ENCODE measurements around the gene MARCHF3.

DNA sequence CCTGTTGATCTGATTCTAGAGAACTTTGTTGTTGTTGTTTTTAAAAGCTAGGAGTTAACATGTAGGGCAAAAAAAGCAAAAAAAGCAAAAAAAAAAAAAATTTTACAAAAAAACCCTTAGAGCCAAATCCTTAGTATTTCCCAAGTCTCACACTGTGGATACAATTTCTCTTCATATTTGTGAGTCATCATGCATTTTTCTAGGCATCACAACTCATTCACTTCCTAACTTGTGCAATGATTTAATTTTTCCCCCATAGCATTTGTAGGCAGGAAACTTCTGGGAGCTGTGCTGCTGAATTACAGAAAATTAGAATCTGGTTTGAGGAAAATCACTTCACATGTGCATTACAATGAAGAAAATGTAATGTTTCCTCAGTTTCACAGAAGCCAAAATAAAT lies 91.9 kb downstream of the MARCHF3 start:
- TF ChIP-seq POLR2A (IDR thresholded peaks at IDR 0.05), result no peak
- TF ChIP-seq CTCF (IDR thresholded peaks at IDR 0.05), result no peak
